ENCODE results near the gene CTBS.
"Not testable (repeated sequence)": the region's sequence is repeated elsewhere in the genome, so short reads cannot be mapped to it uniquely, and the experiment has no call there.

CTBS gene

DNA sequence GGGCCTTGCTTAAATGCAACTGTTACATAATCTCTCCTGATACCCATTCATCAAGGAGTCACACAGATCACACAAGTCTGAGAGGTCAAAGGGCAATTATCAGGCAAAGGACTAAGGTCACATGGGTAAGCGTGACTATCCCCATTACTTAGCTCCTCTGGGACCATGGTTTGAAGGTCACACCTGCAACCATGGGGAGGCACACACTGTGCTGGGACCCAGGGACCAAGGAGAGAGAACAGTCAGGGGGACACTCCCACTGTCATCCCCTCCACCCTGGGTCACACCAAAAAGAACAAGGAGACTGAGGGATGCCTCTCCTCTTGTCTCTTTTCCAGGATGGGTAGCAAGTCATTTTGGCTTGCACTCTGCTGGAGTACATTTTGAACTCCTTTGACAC is 30.9 kb upstream of the CTBS start:
- H3K27me3 ChIP-seq (ENCODE audit: control insufficient read depth, insufficient read depth, low read length), result no peaks in the 10 kb centered on the region
- no peak overlapping the region for H3K4me3 ChIP-seq (ENCODE audit: low read length)
- H3K4me1 ChIP-seq (ENCODE audit: control insufficient read depth, insufficient read depth, low read length), result no peaks in the 10 kb centered on the region
- H3K9ac ChIP-seq (ENCODE audit: low read length), result no peak overlapping the region
- H3K36me3 ChIP-seq (ENCODE audit: control insufficient read depth, insufficient read depth, low read length), result no peaks in the 10 kb centered on the region
- no peaks in the 10 kb centered on the region for H3K9me3 ChIP-seq (ENCODE audit: control insufficient read depth, low read length)

DNA sequence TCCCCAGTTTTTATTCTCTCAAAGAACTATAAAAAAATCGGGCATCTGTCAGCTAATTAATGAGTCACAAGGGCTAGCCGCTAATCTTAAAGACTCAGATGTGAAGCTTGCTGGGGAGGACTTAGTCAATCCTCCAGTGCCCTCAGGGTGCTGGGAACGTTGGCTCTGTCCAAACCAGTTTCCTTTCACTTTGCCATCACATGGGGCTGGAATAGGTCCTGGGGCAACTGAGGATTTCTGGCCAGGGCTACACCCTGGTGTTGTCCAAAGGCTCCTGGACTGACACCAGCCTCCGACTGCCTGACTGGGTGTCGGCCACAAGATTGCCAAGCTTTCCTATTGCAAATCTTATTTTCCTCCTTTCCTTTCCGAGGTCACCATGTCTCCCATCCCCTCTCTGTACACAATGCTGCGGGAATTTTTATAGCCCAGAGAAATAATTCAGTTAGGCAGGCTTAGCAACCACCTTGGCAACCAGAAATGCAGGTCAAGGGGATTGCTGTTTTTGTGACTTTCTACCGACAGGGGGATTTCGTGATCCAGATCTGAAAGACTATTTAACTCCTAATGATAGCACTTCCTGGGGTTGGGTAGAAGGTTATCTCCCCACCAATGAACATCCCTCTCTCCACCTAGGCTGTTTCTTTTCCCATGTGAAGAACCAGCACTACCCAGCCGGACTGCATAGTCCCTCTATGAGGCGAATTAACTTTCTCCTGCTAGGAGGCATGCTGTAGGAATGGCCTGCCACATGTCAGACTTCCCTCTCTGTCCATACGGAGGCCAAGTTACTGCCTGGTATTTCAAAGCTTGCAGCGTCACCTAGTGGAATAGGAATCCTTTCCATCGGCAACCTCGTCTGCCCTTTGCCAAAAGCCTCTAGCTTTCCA is 29.9 kb upstream of the CTBS start:
- Histone ChIP-seq H3K36me3 (ENCODE audit: control insufficient read depth, insufficient read depth, low read length) (no peaks in the 10 kb centered on the region), H3K9ac (ENCODE audit: low read length) (no peak overlapping the region), H3K9me3 (ENCODE audit: control insufficient read depth, low read length) (no peaks in the 10 kb centered on the region), H3K4me3 (ENCODE audit: low read length) (no peak overlapping the region), H3K27me3 (ENCODE audit: control insufficient read depth, insufficient read depth, low read length) (no peaks in the 10 kb centered on the region), H3K4me1 (ENCODE audit: control insufficient read depth, insufficient read depth, low read length) (no peaks in the 10 kb centered on the region)

DNA sequence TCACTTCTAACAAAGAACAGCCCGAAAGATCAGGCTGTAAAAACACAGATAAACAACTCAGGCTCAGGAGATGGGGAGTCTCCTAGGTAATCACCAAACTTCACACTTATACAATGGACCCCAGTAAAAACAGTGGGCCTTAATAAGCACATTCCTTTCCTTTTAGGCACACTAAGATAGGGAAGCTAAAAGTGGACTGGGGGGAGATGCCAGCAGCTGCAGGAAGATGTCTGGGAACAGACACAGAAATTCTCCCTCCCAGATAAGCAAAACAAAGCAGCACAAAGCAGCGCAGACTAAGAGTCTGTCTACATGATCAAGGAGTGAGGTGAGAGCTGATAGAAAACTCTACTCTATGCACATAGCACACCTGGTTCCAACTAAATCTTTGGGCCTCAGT is 29.0 kb upstream of the CTBS start:
- H3K27me3 ChIP-seq (ENCODE audit: control insufficient read depth, insufficient read depth, low read length), result no peaks in the 10 kb centered on the region
- H3K4me3 ChIP-seq (ENCODE audit: low read length), result no peak overlapping the region
- no peaks in the 10 kb centered on the region for H3K36me3 ChIP-seq (ENCODE audit: control insufficient read depth, insufficient read depth, low read length)
- H3K9me3 ChIP-seq (ENCODE audit: control insufficient read depth, low read length), result no peaks in the 10 kb centered on the region
- H3K4me1 ChIP-seq (ENCODE audit: control insufficient read depth, insufficient read depth, low read length), result no peaks in the 10 kb centered on the region
- H3K9ac ChIP-seq (ENCODE audit: low read length), result no peak overlapping the region

DNA sequence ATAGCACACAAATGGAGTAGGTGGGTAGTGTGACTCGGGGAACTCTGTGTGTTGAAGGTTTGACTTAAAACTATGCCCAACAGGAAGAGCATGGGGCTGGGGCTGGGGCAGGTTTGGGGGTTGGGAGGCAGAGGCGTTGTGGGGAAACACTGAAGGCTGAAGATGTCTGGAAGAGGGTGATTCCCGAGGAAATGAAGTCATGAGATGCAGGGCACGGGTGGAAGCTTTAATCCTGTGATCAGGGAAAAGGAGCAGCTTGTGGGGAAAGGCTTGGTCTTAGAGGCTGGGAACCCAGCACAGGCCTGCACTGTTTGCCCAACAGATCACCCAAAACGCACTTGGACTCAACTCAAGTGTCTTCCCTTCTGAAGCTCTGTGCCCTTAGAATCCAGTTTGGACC is 26.6 kb upstream of the CTBS start:
- Histone ChIP-seq H3K4me1 (ENCODE audit: control insufficient read depth, insufficient read depth, low read length) (no peaks in the 10 kb centered on the region), H3K9ac (ENCODE audit: low read length) (no peak overlapping the region), H3K27me3 (ENCODE audit: control insufficient read depth, insufficient read depth, low read length) (no peaks in the 10 kb centered on the region), H3K9me3 (ENCODE audit: control insufficient read depth, low read length) (no peaks in the 10 kb centered on the region), H3K36me3 (ENCODE audit: control insufficient read depth, insufficient read depth, low read length) (no peaks in the 10 kb centered on the region), H3K4me3 (ENCODE audit: low read length) (no peak overlapping the region)

DNA sequence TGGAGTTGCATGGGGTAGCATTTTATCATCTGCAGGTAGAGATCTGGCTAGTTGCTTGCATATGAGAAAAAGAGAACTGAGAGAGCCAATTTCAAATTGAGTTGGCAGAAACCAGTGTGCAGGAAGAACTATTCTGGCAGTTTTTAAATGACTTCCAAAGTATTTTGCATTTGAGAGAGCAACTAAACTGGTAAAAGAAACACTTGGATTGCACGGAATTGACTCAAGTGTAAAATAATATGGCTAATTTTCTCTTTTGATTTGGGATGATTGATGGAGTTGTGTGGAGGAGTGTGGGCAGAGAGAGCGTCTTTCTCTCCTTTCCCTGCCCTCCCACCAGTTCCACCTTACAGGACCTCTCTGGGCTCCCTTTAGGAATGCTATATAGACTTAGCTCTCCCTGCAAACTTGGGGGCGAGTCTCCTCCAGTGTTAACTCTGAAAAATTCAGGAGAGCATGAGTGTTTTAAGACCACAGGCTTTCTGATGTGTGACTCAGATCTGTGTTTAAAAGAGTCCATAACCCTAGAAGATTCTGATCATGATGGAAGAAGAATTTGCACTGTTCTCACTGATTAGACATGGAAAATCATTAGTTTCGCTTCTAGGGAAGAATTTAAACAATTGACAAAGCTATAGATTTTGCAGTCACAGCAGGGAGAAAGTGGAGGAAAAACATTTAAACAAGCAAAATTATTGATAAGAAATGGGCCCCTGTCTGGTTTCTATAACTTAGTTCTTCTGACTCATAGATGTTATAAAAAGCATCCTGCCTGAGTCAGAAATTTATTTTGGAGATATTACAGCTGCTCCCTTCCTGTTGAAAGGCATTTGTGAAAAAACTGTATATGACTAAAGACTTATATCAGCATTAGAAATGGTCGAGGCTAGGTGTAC is 24.9 kb upstream of the CTBS start:
- no peak overlapping the region for H3K4me3 ChIP-seq (ENCODE audit: low read length)
- no peaks in the 10 kb centered on the region for H3K27me3 ChIP-seq (ENCODE audit: control insufficient read depth, insufficient read depth, low read length)
- H3K4me1 ChIP-seq (ENCODE audit: control insufficient read depth, insufficient read depth, low read length), result no peaks in the 10 kb centered on the region
- H3K9ac ChIP-seq (ENCODE audit: low read length), result no peak overlapping the region
- H3K9me3 ChIP-seq (ENCODE audit: control insufficient read depth, low read length), result no peaks in the 10 kb centered on the region
- no peaks in the 10 kb centered on the region for H3K36me3 ChIP-seq (ENCODE audit: control insufficient read depth, insufficient read depth, low read length)

DNA sequence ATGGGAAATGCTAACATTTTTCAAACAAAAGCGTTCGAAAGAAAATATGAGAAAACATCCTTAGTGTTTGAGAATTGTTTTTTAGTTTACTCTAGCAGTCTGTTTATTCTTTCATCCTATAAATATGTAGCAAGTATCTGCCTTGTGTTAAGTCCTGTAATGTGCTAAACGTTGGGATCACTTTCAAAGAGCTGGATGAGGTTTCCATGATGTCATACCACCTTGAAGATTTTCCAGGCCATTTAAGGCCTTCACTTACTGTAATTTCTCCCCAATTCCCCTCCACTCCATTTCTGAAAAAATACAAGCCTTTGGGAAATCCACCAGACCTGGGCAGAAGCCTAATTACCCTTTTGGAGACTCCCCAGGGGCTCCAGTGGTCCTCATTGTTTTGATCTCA is 24.2 kb upstream of the CTBS start:
- no peaks in the 10 kb centered on the region for H3K36me3 ChIP-seq (ENCODE audit: control insufficient read depth, insufficient read depth, low read length)
- H3K9ac ChIP-seq (ENCODE audit: low read length), result no peak overlapping the region
- no peak overlapping the region for H3K4me3 ChIP-seq (ENCODE audit: low read length)
- H3K4me1 ChIP-seq (ENCODE audit: control insufficient read depth, insufficient read depth, low read length), result no peaks in the 10 kb centered on the region
- H3K27me3 ChIP-seq (ENCODE audit: control insufficient read depth, insufficient read depth, low read length), result no peaks in the 10 kb centered on the region
- no peaks in the 10 kb centered on the region for H3K9me3 ChIP-seq (ENCODE audit: control insufficient read depth, low read length)

DNA sequence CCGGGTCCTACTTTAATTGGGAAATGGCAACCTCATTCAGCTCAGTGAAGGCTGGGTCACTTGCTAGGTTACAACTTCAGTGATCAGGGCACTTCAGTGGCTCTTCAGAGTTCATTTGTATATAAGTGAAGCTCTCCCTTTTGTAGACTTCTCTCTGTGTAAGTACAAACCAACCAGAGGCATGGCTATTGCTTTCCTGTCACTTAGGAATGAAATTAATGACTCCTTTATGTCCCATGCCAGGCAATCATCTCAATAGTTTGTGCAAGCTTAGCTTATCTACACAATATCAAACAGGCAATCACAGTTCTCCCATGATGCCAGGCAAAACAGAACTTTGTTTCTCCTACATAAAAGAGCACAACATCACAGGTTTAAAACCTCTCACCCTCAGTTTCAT is 22.8 kb upstream of the CTBS start:
- H3K36me3 ChIP-seq (ENCODE audit: control insufficient read depth, insufficient read depth, low read length), result no peaks in the 10 kb centered on the region
- H3K4me1 ChIP-seq (ENCODE audit: control insufficient read depth, insufficient read depth, low read length), result no peaks in the 10 kb centered on the region
- no peak overlapping the region for H3K9ac ChIP-seq (ENCODE audit: low read length)
- no peaks in the 10 kb centered on the region for H3K27me3 ChIP-seq (ENCODE audit: control insufficient read depth, insufficient read depth, low read length)
- no peak overlapping the region for H3K4me3 ChIP-seq (ENCODE audit: low read length)
- no peaks in the 10 kb centered on the region for H3K9me3 ChIP-seq (ENCODE audit: control insufficient read depth, low read length)

DNA sequence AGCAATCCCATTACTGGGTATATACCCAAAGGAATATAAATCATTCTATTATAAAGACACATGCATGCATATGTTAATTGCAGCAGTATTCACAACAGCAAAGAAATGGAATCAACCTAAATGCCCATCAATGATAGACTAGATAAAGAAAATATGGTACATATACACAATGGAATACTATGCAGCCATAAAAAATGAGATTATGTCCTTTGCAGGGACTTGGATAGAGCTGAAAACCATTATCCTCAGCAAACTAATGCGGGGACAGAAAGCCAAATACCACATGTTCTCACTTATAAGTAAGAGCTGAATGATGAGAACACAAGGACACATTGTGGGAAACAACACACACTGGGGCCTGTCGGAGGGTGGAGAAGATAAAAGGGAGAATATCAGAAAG is 20.7 kb upstream of the CTBS start:
- H3K4me1 ChIP-seq (ENCODE audit: control insufficient read depth, insufficient read depth, low read length); H3K4me3 ChIP-seq (ENCODE audit: low read length); H3K9me3 ChIP-seq (ENCODE audit: control insufficient read depth, low read length); H3K9ac ChIP-seq (ENCODE audit: low read length); H3K36me3 ChIP-seq (ENCODE audit: control insufficient read depth, insufficient read depth, low read length); H3K27me3 ChIP-seq (ENCODE audit: control insufficient read depth, insufficient read depth, low read length): not testable (repeated sequence)

DNA sequence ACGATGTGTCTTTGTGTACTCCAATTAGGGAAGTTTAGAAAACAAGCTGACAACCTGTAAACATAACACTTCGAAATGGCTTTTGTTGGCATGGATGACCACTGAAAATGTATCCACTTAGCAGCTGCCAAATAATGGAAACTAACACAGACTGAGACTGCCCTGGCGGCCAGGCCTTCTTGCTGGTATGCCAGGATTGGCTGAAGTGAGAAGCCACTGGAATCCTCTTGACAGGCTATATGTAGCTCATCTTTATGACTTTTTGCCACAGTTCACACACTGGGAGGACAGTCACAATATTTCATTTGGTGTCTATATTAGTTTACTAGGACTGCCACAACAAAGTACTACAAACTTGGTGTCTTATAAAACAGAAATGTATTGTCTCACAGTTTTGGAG is 12.9 kb upstream of the CTBS start:
- H3K27me3 ChIP-seq (ENCODE audit: control insufficient read depth, insufficient read depth, low read length), result no peaks in the 10 kb centered on the region
- no peaks in the 10 kb centered on the region for H3K36me3 ChIP-seq (ENCODE audit: control insufficient read depth, insufficient read depth, low read length)
- no peak overlapping the region for H3K9ac ChIP-seq (ENCODE audit: low read length)
- H3K4me1 ChIP-seq (ENCODE audit: control insufficient read depth, insufficient read depth, low read length), result peaks cover 7% of the 10 kb centered on the region
- H3K9me3 ChIP-seq (ENCODE audit: control insufficient read depth, low read length), result no peaks in the 10 kb centered on the region
- no peak overlapping the region for H3K4me3 ChIP-seq (ENCODE audit: low read length)

DNA sequence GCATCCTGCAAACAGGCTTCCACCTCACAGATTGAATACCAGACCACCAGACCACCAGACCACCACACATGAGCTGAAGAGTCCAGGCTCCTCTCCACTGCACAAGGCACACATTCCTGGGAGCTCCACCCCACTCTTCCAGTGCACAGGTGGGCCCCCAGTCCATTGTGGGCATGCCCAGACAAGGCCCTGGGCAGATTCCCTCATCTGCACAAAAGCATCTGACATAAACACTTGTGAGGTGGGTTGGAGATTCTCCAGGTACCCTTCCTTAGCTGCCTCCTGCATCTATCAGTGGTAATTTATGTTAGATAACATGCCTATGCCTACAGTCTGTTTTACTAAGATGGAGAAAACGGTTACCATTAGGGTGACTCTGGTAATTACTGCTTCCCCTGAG is 11.6 kb upstream of the CTBS start:
- Histone ChIP-seq H3K9me3 (ENCODE audit: control insufficient read depth, low read length) (no peaks in the 10 kb centered on the region), H3K4me1 (ENCODE audit: control insufficient read depth, insufficient read depth, low read length) (peaks cover 7% of the 10 kb centered on the region), H3K27me3 (ENCODE audit: control insufficient read depth, insufficient read depth, low read length) (no peaks in the 10 kb centered on the region)

DNA sequence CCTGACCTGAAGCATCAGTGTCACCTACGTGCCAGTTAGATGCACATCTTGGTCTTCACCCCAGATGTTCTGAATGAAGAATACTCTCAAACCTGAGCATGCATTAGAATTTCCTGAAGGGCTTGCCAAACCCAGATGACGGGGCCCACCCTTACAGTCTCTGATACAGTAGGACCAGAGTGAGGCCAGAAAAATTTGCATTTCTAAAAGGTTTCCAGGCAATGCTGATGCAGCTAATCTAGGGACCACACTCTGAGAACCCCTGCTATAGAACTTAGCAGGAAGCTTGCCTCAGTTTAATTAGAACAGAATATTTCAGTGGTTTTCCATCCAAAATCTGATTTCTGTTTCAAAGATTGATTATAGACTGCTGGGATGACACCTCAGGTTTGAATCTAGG is 9.9 kb upstream of the CTBS start:
- Histone ChIP-seq H3K36me3 (ENCODE audit: control insufficient read depth, insufficient read depth, low read length) (no peaks in the 10 kb centered on the region), H3K4me1 (ENCODE audit: control insufficient read depth, insufficient read depth, low read length) (peaks cover 7% of the 10 kb centered on the region), H3K9ac (ENCODE audit: low read length) (no peak overlapping the region)

More for the DNA sequence above, 11.6 kb upstream of the CTBS start:
- no peak overlapping the region for H3K4me3 ChIP-seq (ENCODE audit: low read length)
- no peak overlapping the region for H3K9ac ChIP-seq (ENCODE audit: low read length)
- H3K36me3 ChIP-seq (ENCODE audit: control insufficient read depth, insufficient read depth, low read length), result no peaks in the 10 kb centered on the region

DNA sequence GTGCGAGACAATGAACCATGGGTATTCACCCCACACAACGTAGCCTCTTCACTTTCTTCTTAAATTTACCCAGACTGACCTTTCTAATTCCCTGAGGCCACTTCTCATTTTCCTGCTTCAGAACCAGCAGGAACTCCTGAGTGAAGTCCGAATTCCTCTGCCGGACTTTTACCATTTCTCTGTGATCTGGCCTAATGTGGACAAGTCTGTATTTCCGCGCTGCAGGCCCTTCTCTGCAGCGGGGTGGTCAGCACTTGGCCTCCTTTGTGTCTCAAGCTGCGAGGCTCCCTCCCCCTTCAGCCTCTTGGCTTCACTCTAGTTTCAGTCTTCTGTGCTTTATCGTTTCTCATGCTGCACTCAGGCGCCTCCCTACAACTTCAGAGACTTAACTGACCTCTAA is 9.4 kb upstream of the CTBS start:
- no peaks in the 10 kb centered on the region for H3K36me3 ChIP-seq (ENCODE audit: control insufficient read depth, insufficient read depth, low read length)
- no peaks in the 10 kb centered on the region for H3K9me3 ChIP-seq (ENCODE audit: control insufficient read depth, low read length)
- no peak overlapping the region for H3K9ac ChIP-seq (ENCODE audit: low read length)
- H3K27me3 ChIP-seq (ENCODE audit: control insufficient read depth, insufficient read depth, low read length), result no peaks in the 10 kb centered on the region
- peaks cover 7% of the 10 kb centered on the region for H3K4me1 ChIP-seq (ENCODE audit: control insufficient read depth, insufficient read depth, low read length)
- H3K4me3 ChIP-seq (ENCODE audit: low read length), result no peak overlapping the region

More for the DNA sequence above, 9.9 kb upstream of the CTBS start:
- no peaks in the 10 kb centered on the region for H3K9me3 ChIP-seq (ENCODE audit: control insufficient read depth, low read length)
- H3K27me3 ChIP-seq (ENCODE audit: control insufficient read depth, insufficient read depth, low read length), result no peaks in the 10 kb centered on the region
- no peak overlapping the region for H3K4me3 ChIP-seq (ENCODE audit: low read length)
